A673 (cell line): ENCODE results near the gene AR.

Experiments
- CTCF ChIP-seq: fragments of 300-800, 200-600 bp; sonication (generic); conservative IDR thresholded peaks from 2 replicates; pipeline ENCODE4 v1.5.1; 2017; ENCODE audit warnings: low read depth, mild to moderate bottlenecking, antibody characterized with exemption, low read length, moderate library complexity, mixed read lengths
- EZH2 ChIP-seq: fragments of 200-600 bp; sonication (generic); IDR thresholded peaks from 2 replicates; pipeline ENCODE4 v1.6.1; 2017; ENCODE audit warnings: borderline replicate concordance, low read depth, mild to moderate bottlenecking, mixed read lengths, antibody characterized with exemption, low read length; ENCODE audit not compliant: poor library complexity, severe bottlenecking

- TF ChIP-seq CTCF (no peak), EZH2 (no peak)
Measured at GRCh38 chrX:67543818-67544217, at the start of gene AR.
